Caco-2 (cell line): ENCODE results near the gene PUS1. TPM values are rescaled to one million over a fixed set of nuclear protein-coding genes. Genes with fewer than 3 reads are reported as not detected.

Source experiments
- BruUV-seq: library from RNA; stranded (reverse); fragments of 400-500 nt; replicated peaks from 2 replicates; lab custom pipeline; 2021; lab: Mats Ljungman, UMichigan
- CTCF ChIA-PET: fragments of 300-600 bp; sonication (Branson Sonifier 250); formaldehyde crosslinking; loops from one replicate; lab custom pipeline; 2022; ENCODE audit warnings: antibody characterized with exemption; lab: Charles Lee
- POLR2A ChIA-PET: fragments of 300-600 bp; sonication (Branson Sonifier 250); formaldehyde crosslinking; loops from one replicate; lab custom pipeline; 2022; ENCODE audit warnings: antibody characterized with exemption; lab: Charles Lee
- DNase-seq, 2 experiments: peaks; one replicate each; pipeline versions ENCODE4 v3.0.0 to v3.0.0-alpha.2; 2020 to 2022
- H3K27me3 ChIP-seq: replicated peaks from 2 replicates; pipeline ENCODE4 v1.6.0; 2011; ENCODE audit warnings: low read length; ENCODE audit not compliant: control insufficient read depth, insufficient read depth
- H3K36me3 ChIP-seq: 2 replicates; pipeline ENCODE4 v1.5.1; 2011; ENCODE audit warnings: low read length; ENCODE audit not compliant: control insufficient read depth, insufficient read depth
- H3K4me1 ChIP-seq: fragments of 250-450 bp; sonication (Bioruptor Pico); 2 replicates; pipeline ENCODE4 v1.5.1; 2020; ENCODE audit warnings: mild to moderate bottlenecking
- H3K4me3 ChIP-seq: 2 replicates; pipeline ENCODE4 v1.5.1; 2011; ENCODE audit warnings: low read depth, mild to moderate bottlenecking, control low read depth, low read length
- H3K9me3 ChIP-seq: fragments of 250-450 bp; sonication (Bioruptor Pico); 2 replicates; pipeline ENCODE4 v1.5.1; 2020; ENCODE audit warnings: mild to moderate bottlenecking, moderate library complexity
- H3K27ac Mint-ChIP-seq: one replicate; pipeline ENCODE4 v1.8.0; 2022; ENCODE audit warnings: mixed read lengths; ENCODE audit not compliant: unreplicated experiment
- H3K27me3 Mint-ChIP-seq: one replicate; pipeline ENCODE4 v1.8.0; 2022; ENCODE audit warnings: mixed read lengths; ENCODE audit not compliant: insufficient read depth, unreplicated experiment
- H3K36me3 Mint-ChIP-seq: one replicate; pipeline ENCODE4 v1.8.0; 2022; ENCODE audit warnings: mild to moderate bottlenecking, mixed read lengths; ENCODE audit not compliant: insufficient read depth, unreplicated experiment
- H3K4me1 Mint-ChIP-seq: one replicate; pipeline ENCODE4 v1.8.0; 2022; ENCODE audit warnings: low read depth, mixed read lengths; ENCODE audit not compliant: unreplicated experiment
- H3K4me3 Mint-ChIP-seq: one replicate; pipeline ENCODE4 v1.8.0; 2022; ENCODE audit warnings: mild to moderate bottlenecking, moderate library complexity, mixed read lengths; ENCODE audit not compliant: unreplicated experiment
- H3K9me3 Mint-ChIP-seq: one replicate; pipeline ENCODE4 v1.8.0; 2022; ENCODE audit warnings: mixed read lengths; ENCODE audit not compliant: unreplicated experiment
- CTCF ChIP-seq, 2 experiments: fragments of 200-600 bp in 1 of 2; IDR thresholded peaks; 1 replicate in 1 of 2; 2 replicates in 1 of 2; pipeline versions ENCODE4 v1.5.1 to v1.8.0; 2011 to 2022; ENCODE audit warnings: antibody characterized with exemption in 1 of 2, control low read depth in 1 of 2, inconsistent platforms in 1 of 2, low read depth in 1 of 2, low read length in 1 of 2, mild to moderate bottlenecking in 1 of 2, moderate library complexity in 1 of 2; ENCODE audit not compliant: insufficient read depth in 1 of 2, severe bottlenecking in 1 of 2, unreplicated experiment in 1 of 2
- intact Hi-C: fragments of 100-400 bp; cut with micrococcal nuclease; formaldehyde crosslinking; loops from one replicate; pipeline ENCODE4 v1.10.0; 2022; ENCODE audit not compliant: unreplicated experiment
- total RNA-seq: library from RNA; stranded (reverse); gene quantifications from 2 replicates; pipeline ENCODE4 v1.2.3, GENCODE V29; 2022

Gene PUS1
- total RNA-seq, 1 experiment from 2014 or later: 71.9 TPM

- CTCF ChIA-PET: interaction anchor here (1.0 kb wide), 1 partner anchor 94 kb away, joined by 5 read pairs; no protein-coding TSS in a partner anchor
- POLR2A ChIA-PET: no interaction called here
Observed at GRCh38 chr12:131929581-131930456, 743 bp downstream of the PUS1 start.

GRCh38 chr12:131930510-131930909 is 1.4 kb downstream of the PUS1 start:
- peaks cover 3% of the 10 kb centered on the region for H3K36me3 ChIP-seq
- Mint-ChIP-seq H3K27ac (peak overlapping the region; percentile 97), H3K4me3 (peak overlapping the region; percentile 97), H3K4me1 (peaks cover 11% of the 10 kb centered on the region), H3K27me3 (no peaks in the 10 kb centered on the region), H3K36me3 (peaks cover 60% of the 10 kb centered on the region), H3K9me3 (no peaks in the 10 kb centered on the region)
- CTCF ChIA-PET: no interaction called here
- H3K4me3 ChIP-seq: peak overlapping the region; percentile 96
- no peak for DNase-seq
- H3K4me1 ChIP-seq: no peaks in the 10 kb centered on the region; the same call in 1 of the 2 replicates
- no peaks in the 10 kb centered on the region for H3K9me3 ChIP-seq
- no TSS peak for BruUV-seq
- POLR2A ChIA-PET: no interaction called here
- no peaks in the 10 kb centered on the region for H3K27me3 ChIP-seq
- TF ChIP-seq CTCF (IDR thresholded peaks at IDR 0.05; ENCODE audit: insufficient read depth in 1 of 2, low read depth in 1 of 2, low read length in 1 of 2, severe bottlenecking in 1 of 2, unreplicated experiment in 1 of 2): no peak
- intact Hi-C loops: no loop called here

More at GRCh38 chr12:131929581-131930456, 743 bp downstream of the PUS1 start:
- peak overlapping the region; percentile 96 for H3K4me3 ChIP-seq
- H3K4me1 ChIP-seq: no peaks in the 10 kb centered on the region; the same call in 1 of the 2 replicates
- H3K27me3 ChIP-seq: no peaks in the 10 kb centered on the region
- no peaks in the 10 kb centered on the region for H3K9me3 Mint-ChIP-seq
- intact Hi-C loops: loop anchor here (1.0 to 5.0 kb wide), 3 partner anchors 19 to 68 kb away; partner anchors contain the start of gene EP400
- H3K4me3 Mint-ChIP-seq: peak overlapping the region; percentile 97
- no TSS peak for BruUV-seq
- peaks cover 11% of the 10 kb centered on the region for H3K4me1 Mint-ChIP-seq
- H3K27ac Mint-ChIP-seq: peak overlapping the region; percentile 97
- H3K27me3 Mint-ChIP-seq: no peaks in the 10 kb centered on the region
- no peak for TF ChIP-seq CTCF (IDR thresholded peaks at IDR 0.05; ENCODE audit: insufficient read depth in 1 of 2, low read depth in 1 of 2, low read length in 1 of 2, severe bottlenecking in 1 of 2, unreplicated experiment in 1 of 2)
- H3K36me3 ChIP-seq: peaks cover 3% of the 10 kb centered on the region
- peak; percentile 46 to 75 for DNase-seq
- H3K36me3 Mint-ChIP-seq: peaks cover 53% of the 10 kb centered on the region
- no peaks in the 10 kb centered on the region for H3K9me3 ChIP-seq

GRCh38 chr12:131933387-131933786 is 4.3 kb downstream of the PUS1 start:
- no TSS peak for BruUV-seq
- Histone ChIP-seq H3K9me3 (no peaks in the 10 kb centered on the region), H3K27me3 (no peaks in the 10 kb centered on the region), H3K36me3 (peaks cover 3% of the 10 kb centered on the region), H3K4me1 (no peaks in the 10 kb centered on the region), H3K4me3 (no peak overlapping the region)
- Mint-ChIP-seq H3K27me3 (no peaks in the 10 kb centered on the region), H3K4me3 (no peak overlapping the region), H3K27ac (no peak overlapping the region), H3K9me3 (no peaks in the 10 kb centered on the region), H3K4me1 (peaks cover 7% of the 10 kb centered on the region), H3K36me3 (peaks cover 81% of the 10 kb centered on the region)
- DNase-seq: no peak
- intact Hi-C loops: no loop called here
- CTCF ChIA-PET: no interaction called here
- no peak for TF ChIP-seq CTCF (IDR thresholded peaks at IDR 0.05; ENCODE audit: insufficient read depth in 1 of 2, low read depth in 1 of 2, low read length in 1 of 2, severe bottlenecking in 1 of 2, unreplicated experiment in 1 of 2)
- POLR2A ChIA-PET: no interaction called here
